SK-N-SH (cell line): ENCODE results near the gene SVBP. TPM values are rescaled to one million over a fixed set of nuclear protein-coding genes. Genes with fewer than 3 reads are reported as not detected.

Source experiments
- CTCF ChIA-PET: fragments of 300-600, 350-600 bp; formaldehyde crosslinking; extraction: SDS; loops from one replicate; lab custom pipeline; 2021; lab: Yijun Ruan, JAX
- POLR2A ChIA-PET: fragments of 350-600 bp; sonication (Branson Sonifier 250); formaldehyde crosslinking; extraction: SDS; loops from one replicate; lab custom pipeline; 2020; ENCODE audit warnings: antibody characterized with exemption, inconsistent platforms; lab: Yijun Ruan, JAX
- DNase-seq: peaks from one replicate; pipeline ENCODE4 v3.0.0; 2012
- H2AFZ ChIP-seq: fragments of 200-600 bp; sonication (generic); 2 replicates; pipeline ENCODE4 v1.8.1; 2016; ENCODE audit warnings: antibody characterized with exemption, mild to moderate bottlenecking, low read depth
- H3F3A ChIP-seq: fragments of 200-600 bp; sonication (generic); replicated peaks from 2 replicates; pipeline ENCODE3; 2016; ENCODE audit warnings: antibody characterized with exemption, mild to moderate bottlenecking; ENCODE audit not compliant: insufficient read depth
- H3K27ac ChIP-seq, 2 experiments: fragments of 200-500 bp in 1 of 2; fragments of 200-600 bp in 1 of 2; sonication (Bioruptor generic) in 1 of 2; sonication (generic), shearing (Covaris generic) in 1 of 2; 2 replicates each; pipeline versions ENCODE4 v1.5.1 to v1.6.1; 2014 to 2016; ENCODE audit warnings: low read depth in 2 of 2, inconsistent platforms in 1 of 2, low read length in 1 of 2, mild to moderate bottlenecking in 1 of 2, mixed read lengths in 1 of 2
- H3K27me3 ChIP-seq: fragments of 200-600 bp; sonication (generic), shearing (Covaris generic); 2 replicates; pipeline ENCODE4 v1.6.1; 2016; ENCODE audit warnings: mixed run types; ENCODE audit not compliant: insufficient read depth
- H3K36me3 ChIP-seq, 2 experiments: fragments of 200-500 bp in 1 of 2; fragments of 200-600 bp in 1 of 2; sonication (Bioruptor generic) in 1 of 2; sonication (generic) in 1 of 2; replicated peaks in 1 of 2; 2 replicates each; pipeline versions ENCODE3 to v1.5.1; 2014 to 2016; ENCODE audit warnings: low read length in 1 of 2, mild to moderate bottlenecking in 1 of 2; ENCODE audit not compliant: insufficient read depth in 2 of 2, control insufficient read depth in 1 of 2
- H3K4me1 ChIP-seq, 2 experiments: fragments of 200-500 bp in 1 of 2; fragments of 200-600 bp in 1 of 2; sonication (Bioruptor generic) in 1 of 2; sonication (generic), shearing (Covaris generic) in 1 of 2; 2 replicates each; pipeline versions ENCODE4 v1.5.1 to v1.6.1; 2014 to 2016; ENCODE audit warnings: low read depth in 1 of 2, low read length in 1 of 2, mixed run types in 1 of 2; ENCODE audit not compliant: insufficient read depth in 2 of 2, control insufficient read depth in 1 of 2
- H3K4me2 ChIP-seq: fragments of 200-600 bp; sonication (generic), shearing (Covaris generic); 2 replicates; pipeline ENCODE4 v1.6.1; 2017; ENCODE audit warnings: mixed run types
- H3K4me3 ChIP-seq, 2 experiments: fragments of 200-500 bp in 1 of 2; fragments of 200-600 bp in 1 of 2; sonication (Bioruptor generic) in 1 of 2; sonication (generic), shearing (Covaris generic) in 1 of 2; 2 replicates each; pipeline versions ENCODE4 v1.5.1 to v1.8.1; 2014 to 2016; ENCODE audit warnings: low read depth in 2 of 2, inconsistent platforms in 1 of 2, low read length in 1 of 2, mild to moderate bottlenecking in 1 of 2, mixed read lengths in 1 of 2, moderate library complexity in 1 of 2
- H3K79me2 ChIP-seq: fragments of 200-600 bp; sonication (generic); 2 replicates; pipeline ENCODE4 v1.8.1; 2017; ENCODE audit warnings: mild to moderate bottlenecking; ENCODE audit not compliant: insufficient read depth
- H3K9ac ChIP-seq: fragments of 200-600 bp; sonication (generic); 2 replicates; pipeline ENCODE4 v1.6.1; 2017; ENCODE audit warnings: mixed run types
- H3K9me2 ChIP-seq: fragments of 200-600 bp; sonication (generic); 2 replicates; pipeline ENCODE4 v1.6.1; 2017; ENCODE audit warnings: mixed run types
- H3K9me3 ChIP-seq: fragments of 200-600 bp; sonication (generic); 2 replicates; pipeline ENCODE4 v1.6.1; 2017; ENCODE audit warnings: mixed run types, mild to moderate bottlenecking, moderate library complexity
- H4K20me1 ChIP-seq: fragments of 200-600 bp; sonication (generic); 2 replicates; pipeline ENCODE4 v1.6.1; 2017; ENCODE audit warnings: mild to moderate bottlenecking, mixed run types; ENCODE audit not compliant: insufficient read depth
- ELF1 ChIP-seq: IDR thresholded peaks from 2 replicates; pipeline ENCODE4 v1.4.0; 2012
- EP300 ChIP-seq, 2 experiments: IDR thresholded peaks; 2 replicates each; pipeline versions ENCODE4 v1.4.0 to v1.6.1; 2012; ENCODE audit warnings: borderline replicate concordance in 1 of 2, low read depth in 1 of 2, low read length in 1 of 2
- FOXM1 ChIP-seq: IDR thresholded peaks from 2 replicates; pipeline ENCODE4 v1.4.0; 2012; ENCODE audit warnings: low read depth, mild to moderate bottlenecking
- GABPA ChIP-seq: IDR thresholded peaks from 2 replicates; pipeline ENCODE4 v1.4.0; 2012; ENCODE audit warnings: low read depth, mild to moderate bottlenecking
- JUND ChIP-seq: IDR thresholded peaks from 2 replicates; pipeline ENCODE4 v1.4.0; 2012
- MEF2A ChIP-seq: IDR thresholded peaks from 2 replicates; pipeline ENCODE4 v1.4.0; 2012; ENCODE audit warnings: low read depth, borderline replicate concordance
- NRF1 ChIP-seq: IDR thresholded peaks from 2 replicates; pipeline ENCODE4 v1.6.1; 2012; ENCODE audit warnings: low read depth, mild to moderate bottlenecking, low read length
- POLR2AphosphoS5 ChIP-seq: IDR thresholded peaks from 2 replicates; pipeline ENCODE4 v1.6.1; 2012; ENCODE audit warnings: low read depth, low read length
- RCOR1 ChIP-seq: fragments of 150-350 bp; IDR thresholded peaks from 2 replicates; pipeline ENCODE4 v1.6.1; 2017; ENCODE audit warnings: antibody characterized with exemption, low read length
- RXRA ChIP-seq: IDR thresholded peaks from 2 replicates; pipeline ENCODE4 v1.4.0; 2012; ENCODE audit warnings: low read depth, mild to moderate bottlenecking, borderline replicate concordance
- SIN3A ChIP-seq: IDR thresholded peaks from 2 replicates; pipeline ENCODE4 v1.6.1; 2012; ENCODE audit warnings: low read depth, mild to moderate bottlenecking, low read length, moderate library complexity, borderline replicate concordance
- SMC3 ChIP-seq: IDR thresholded peaks from 2 replicates; pipeline ENCODE4 v1.6.1; 2012; ENCODE audit warnings: low read depth, low read length, improper control_type of control experiment
- TEAD4 ChIP-seq: IDR thresholded peaks from 2 replicates; pipeline ENCODE4 v1.4.0; 2012; ENCODE audit warnings: mild to moderate bottlenecking, borderline replicate concordance; ENCODE audit not compliant: insufficient read depth
- WGBS: methylation state at CpG from one replicate; pipeline ENCODE4 v1.1.6; 2017; ENCODE audit warnings: low lambda C conversion rate; 5-methylcytosine and 5-hydroxymethylcytosine counted together
- polyA plus RNA-seq, 3 experiments: library from polyadenylated mRNA; depleted of rRNA; stranded (reverse); fragments of >200 nt; gene quantifications; 2 replicates each; pipeline ENCODE4 v1.2.3, GENCODE V29; 2012
- TF ChIP-seq, protein P1 (sequence below): fragments of 150-350 bp; IDR thresholded peaks from 2 replicates; pipeline ENCODE4 v1.6.1; 2017; ENCODE audit warnings: antibody characterized with exemption, low read length, low read depth, borderline replicate concordance
- TF ChIP-seq, protein P2 (sequence below): IDR thresholded peaks from 2 replicates; pipeline ENCODE4; 2012
- TF ChIP-seq, protein P3 (sequence below): IDR thresholded peaks from 2 replicates; pipeline ENCODE4 v1.6.1; 2012; ENCODE audit warnings: mild to moderate bottlenecking, low read depth, low read length, moderate library complexity
- TF ChIP-seq, protein P4 (sequence below): IDR thresholded peaks from 2 replicates; pipeline ENCODE4 v1.4.0; 2012; ENCODE audit warnings: low read depth, borderline replicate concordance
- TF ChIP-seq, protein P5 (sequence below): IDR thresholded peaks from 2 replicates; pipeline ENCODE4 v1.4.0; 2012; ENCODE audit warnings: low read depth
- TF ChIP-seq, protein P6 (sequence below): IDR thresholded peaks from 2 replicates; pipeline ENCODE4 v1.4.0; 2012; ENCODE audit warnings: low read depth, borderline replicate concordance

SVBP gene
- polyA plus RNA-seq, 1 of the 3 experiments (the other 2 are of a cell fraction), result 18.6 TPM

DNA sequence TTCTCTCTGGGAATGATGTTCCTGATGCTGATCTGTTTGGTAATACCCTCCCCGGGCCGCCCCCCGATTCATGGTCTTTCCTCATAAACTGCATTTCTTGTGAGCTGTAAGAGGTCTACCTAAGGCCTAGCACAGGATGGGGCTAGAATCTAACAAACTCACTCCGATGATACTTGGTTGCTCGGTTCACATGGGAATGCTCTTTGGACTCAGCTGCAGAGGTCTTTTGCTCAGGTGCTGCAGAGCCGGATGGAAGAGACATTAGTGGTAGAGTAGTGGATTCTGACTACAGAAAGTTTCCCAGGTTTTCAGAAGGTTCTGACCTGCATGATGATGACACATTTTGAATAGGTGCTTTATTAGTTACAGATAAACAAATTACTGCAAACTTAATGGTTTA is 40.7 kb downstream of the SVBP start:
- Histone ChIP-seq H3K79me2 (peaks cover 14% of the 10 kb centered on the region; the same call in 1 of the 2 replicates), H3K27ac (no peak overlapping the region), H3K9me3 (no peaks in the 10 kb centered on the region), H3K4me1 (no peaks in the 10 kb centered on the region), H3K36me3 (peaks cover 52% of the 10 kb centered on the region in 2 experiments), H3K27me3 (no peaks in the 10 kb centered on the region), H3K4me2 (no peak overlapping the region), H3K9ac (no peak overlapping the region), H3K4me3 (no peak overlapping the region), H3K9me2 (no peaks in the 10 kb centered on the region), H3F3A (no peaks in the 10 kb centered on the region), H4K20me1 (no peaks in the 10 kb centered on the region), H2AFZ (no peak overlapping the region)
- ChIA-PET POLR2A (no interaction called here), CTCF (interaction anchor here (1.1 to 4.9 kb wide), 8 partner anchors 11 to 296 kb away, joined by 4 to 118 read pairs (median 25); partner anchors contain the start of genes C1orf50 and P3H1)
- DNase-seq, result no peak
- TF ChIP-seq RXRA, result no peak
- TF ChIP-seq, protein P1, sequence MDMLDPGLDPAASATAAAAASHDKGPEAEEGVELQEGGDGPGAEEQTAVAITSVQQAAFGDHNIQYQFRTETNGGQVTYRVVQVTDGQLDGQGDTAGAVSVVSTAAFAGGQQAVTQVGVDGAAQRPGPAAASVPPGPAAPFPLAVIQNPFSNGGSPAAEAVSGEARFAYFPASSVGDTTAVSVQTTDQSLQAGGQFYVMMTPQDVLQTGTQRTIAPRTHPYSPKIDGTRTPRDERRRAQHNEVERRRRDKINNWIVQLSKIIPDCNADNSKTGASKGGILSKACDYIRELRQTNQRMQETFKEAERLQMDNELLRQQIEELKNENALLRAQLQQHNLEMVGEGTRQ, result no peak
- TF ChIP-seq FOXM1, result no peak
- TF ChIP-seq TEAD4, result no peak
- no peak for TF ChIP-seq SMC3
- TF ChIP-seq JUND, result no peak
- no peak for TF ChIP-seq POLR2AphosphoS5
- TF ChIP-seq SIN3A, result no peak
- TF ChIP-seq, protein P2, sequence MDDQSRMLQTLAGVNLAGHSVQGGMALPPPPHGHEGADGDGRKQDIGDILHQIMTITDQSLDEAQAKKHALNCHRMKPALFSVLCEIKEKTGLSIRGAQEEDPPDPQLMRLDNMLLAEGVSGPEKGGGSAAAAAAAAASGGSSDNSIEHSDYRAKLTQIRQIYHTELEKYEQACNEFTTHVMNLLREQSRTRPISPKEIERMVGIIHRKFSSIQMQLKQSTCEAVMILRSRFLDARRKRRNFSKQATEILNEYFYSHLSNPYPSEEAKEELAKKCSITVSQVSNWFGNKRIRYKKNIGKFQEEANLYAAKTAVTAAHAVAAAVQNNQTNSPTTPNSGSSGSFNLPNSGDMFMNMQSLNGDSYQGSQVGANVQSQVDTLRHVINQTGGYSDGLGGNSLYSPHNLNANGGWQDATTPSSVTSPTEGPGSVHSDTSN, result no peak
- no peak for TF ChIP-seq ELF1
- no peak for TF ChIP-seq RCOR1
- no peak for TF ChIP-seq NRF1
- TF ChIP-seq, protein P3, sequence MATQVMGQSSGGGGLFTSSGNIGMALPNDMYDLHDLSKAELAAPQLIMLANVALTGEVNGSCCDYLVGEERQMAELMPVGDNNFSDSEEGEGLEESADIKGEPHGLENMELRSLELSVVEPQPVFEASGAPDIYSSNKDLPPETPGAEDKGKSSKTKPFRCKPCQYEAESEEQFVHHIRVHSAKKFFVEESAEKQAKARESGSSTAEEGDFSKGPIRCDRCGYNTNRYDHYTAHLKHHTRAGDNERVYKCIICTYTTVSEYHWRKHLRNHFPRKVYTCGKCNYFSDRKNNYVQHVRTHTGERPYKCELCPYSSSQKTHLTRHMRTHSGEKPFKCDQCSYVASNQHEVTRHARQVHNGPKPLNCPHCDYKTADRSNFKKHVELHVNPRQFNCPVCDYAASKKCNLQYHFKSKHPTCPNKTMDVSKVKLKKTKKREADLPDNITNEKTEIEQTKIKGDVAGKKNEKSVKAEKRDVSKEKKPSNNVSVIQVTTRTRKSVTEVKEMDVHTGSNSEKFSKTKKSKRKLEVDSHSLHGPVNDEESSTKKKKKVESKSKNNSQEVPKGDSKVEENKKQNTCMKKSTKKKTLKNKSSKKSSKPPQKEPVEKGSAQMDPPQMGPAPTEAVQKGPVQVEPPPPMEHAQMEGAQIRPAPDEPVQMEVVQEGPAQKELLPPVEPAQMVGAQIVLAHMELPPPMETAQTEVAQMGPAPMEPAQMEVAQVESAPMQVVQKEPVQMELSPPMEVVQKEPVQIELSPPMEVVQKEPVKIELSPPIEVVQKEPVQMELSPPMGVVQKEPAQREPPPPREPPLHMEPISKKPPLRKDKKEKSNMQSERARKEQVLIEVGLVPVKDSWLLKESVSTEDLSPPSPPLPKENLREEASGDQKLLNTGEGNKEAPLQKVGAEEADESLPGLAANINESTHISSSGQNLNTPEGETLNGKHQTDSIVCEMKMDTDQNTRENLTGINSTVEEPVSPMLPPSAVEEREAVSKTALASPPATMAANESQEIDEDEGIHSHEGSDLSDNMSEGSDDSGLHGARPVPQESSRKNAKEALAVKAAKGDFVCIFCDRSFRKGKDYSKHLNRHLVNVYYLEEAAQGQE, result no peak
- TF ChIP-seq, protein P4, sequence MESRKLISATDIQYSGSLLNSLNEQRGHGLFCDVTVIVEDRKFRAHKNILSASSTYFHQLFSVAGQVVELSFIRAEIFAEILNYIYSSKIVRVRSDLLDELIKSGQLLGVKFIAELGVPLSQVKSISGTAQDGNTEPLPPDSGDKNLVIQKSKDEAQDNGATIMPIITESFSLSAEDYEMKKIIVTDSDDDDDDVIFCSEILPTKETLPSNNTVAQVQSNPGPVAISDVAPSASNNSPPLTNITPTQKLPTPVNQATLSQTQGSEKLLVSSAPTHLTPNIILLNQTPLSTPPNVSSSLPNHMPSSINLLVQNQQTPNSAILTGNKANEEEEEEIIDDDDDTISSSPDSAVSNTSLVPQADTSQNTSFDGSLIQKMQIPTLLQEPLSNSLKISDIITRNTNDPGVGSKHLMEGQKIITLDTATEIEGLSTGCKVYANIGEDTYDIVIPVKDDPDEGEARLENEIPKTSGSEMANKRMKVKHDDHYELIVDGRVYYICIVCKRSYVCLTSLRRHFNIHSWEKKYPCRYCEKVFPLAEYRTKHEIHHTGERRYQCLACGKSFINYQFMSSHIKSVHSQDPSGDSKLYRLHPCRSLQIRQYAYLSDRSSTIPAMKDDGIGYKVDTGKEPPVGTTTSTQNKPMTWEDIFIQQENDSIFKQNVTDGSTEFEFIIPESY, result no peak
- TF ChIP-seq, protein P5, sequence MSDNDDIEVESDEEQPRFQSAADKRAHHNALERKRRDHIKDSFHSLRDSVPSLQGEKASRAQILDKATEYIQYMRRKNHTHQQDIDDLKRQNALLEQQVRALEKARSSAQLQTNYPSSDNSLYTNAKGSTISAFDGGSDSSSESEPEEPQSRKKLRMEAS, result no peak
- no peak for TF ChIP-seq MEF2A
- TF ChIP-seq EP300 (IDR thresholded peaks at IDR 0.05; ENCODE audit: borderline replicate concordance in 1 of 2, low read depth in 1 of 2, low read length in 1 of 2), result no peak
- TF ChIP-seq GABPA, result no peak
- TF ChIP-seq, protein P6, sequence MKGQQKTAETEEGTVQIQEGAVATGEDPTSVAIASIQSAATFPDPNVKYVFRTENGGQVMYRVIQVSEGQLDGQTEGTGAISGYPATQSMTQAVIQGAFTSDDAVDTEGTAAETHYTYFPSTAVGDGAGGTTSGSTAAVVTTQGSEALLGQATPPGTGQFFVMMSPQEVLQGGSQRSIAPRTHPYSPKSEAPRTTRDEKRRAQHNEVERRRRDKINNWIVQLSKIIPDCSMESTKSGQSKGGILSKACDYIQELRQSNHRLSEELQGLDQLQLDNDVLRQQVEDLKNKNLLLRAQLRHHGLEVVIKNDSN, result no peak
- WGBS, result 92% methylated on average over 6 of the region's 6 CpGs
